Fibroblast of lung (primary cell): ENCODE results near the gene BPIFB3. TPM values are rescaled to one million over a fixed set of nuclear protein-coding genes. Genes with fewer than 3 reads are reported as not detected.

ENCODE experiments used
- DNase-seq, 2 donors: peaks; one replicate each; pipeline versions ENCODE4 v3.0.0 to v3.0.0-alpha.2; 2010; ENCODE audit warnings: low read depth in 2 of 2
- H2AFZ ChIP-seq: 2 replicates; pipeline ENCODE4 v1.5.1; 2012; ENCODE audit warnings: low read length, control low read depth, inconsistent platforms
- H3K27ac ChIP-seq: 2 replicates; pipeline ENCODE4 v1.5.1; 2011; ENCODE audit warnings: low read length, control low read depth; ENCODE audit not compliant: insufficient read depth
- H3K27me3 ChIP-seq: 2 replicates; pipeline ENCODE4 v1.5.1; 2011; ENCODE audit warnings: mild to moderate bottlenecking, low read length; ENCODE audit not compliant: control insufficient read depth, insufficient read depth
- H3K36me3 ChIP-seq: 2 replicates; pipeline ENCODE4 v1.5.1; 2011; ENCODE audit warnings: low read length; ENCODE audit not compliant: control insufficient read depth, insufficient read depth
- H3K4me1 ChIP-seq: 2 replicates; pipeline ENCODE4 v1.5.1; 2011; ENCODE audit warnings: low read length; ENCODE audit not compliant: control insufficient read depth, insufficient read depth; ENCODE audit errors: extremely low read depth
- H3K4me2 ChIP-seq: 2 replicates; pipeline ENCODE4 v1.5.1; 2011; ENCODE audit warnings: low read length, control low read depth; ENCODE audit not compliant: insufficient read depth; ENCODE audit errors: extremely low read depth
- H3K4me3 ChIP-seq, 4 experiments: fragments of 200-600 bp in 1 of 4; sonication (generic) in 1 of 4; replicated peaks in 1 of 4; 2 replicates each; pipeline ENCODE4 v1.5.1; 2011 to 2016; ENCODE audit warnings: low read length in 4 of 4, low read depth in 3 of 4, mild to moderate bottlenecking in 3 of 4, control low read depth in 2 of 4, inconsistent platforms in 1 of 4, mixed read lengths in 1 of 4; ENCODE audit not compliant: insufficient read depth in 1 of 4; ENCODE audit errors: control extremely low read depth in 1 of 4
- H3K79me2 ChIP-seq: 2 replicates; pipeline ENCODE4 v1.5.1; 2012; ENCODE audit warnings: mild to moderate bottlenecking, low read length, inconsistent platforms; ENCODE audit not compliant: control insufficient read depth, insufficient read depth
- H3K9ac ChIP-seq: 2 replicates; pipeline ENCODE4 v1.5.1; 2011; ENCODE audit warnings: mild to moderate bottlenecking, low read length, control low read depth; ENCODE audit not compliant: insufficient read depth
- H3K9me3 ChIP-seq: 2 replicates; pipeline ENCODE4 v1.5.1; 2012; ENCODE audit warnings: low read depth, low read length; ENCODE audit not compliant: control insufficient read depth, insufficient read depth
- H4K20me1 ChIP-seq: 2 replicates; pipeline ENCODE4 v1.5.1; 2011; ENCODE audit warnings: low read length; ENCODE audit not compliant: control insufficient read depth, insufficient read depth; ENCODE audit errors: extremely low read depth
- CTCF ChIP-seq, 2 donors: IDR thresholded peaks in 1 of 2; conservative IDR thresholded peaks in 1 of 2; 1 replicate in 1 of 2; 2 replicates in 1 of 2; pipeline ENCODE4 v1.5.1; 2011 to 2012; ENCODE audit warnings: low read length in 2 of 2, control low read depth in 1 of 2, inconsistent platforms in 1 of 2, low read depth in 1 of 2, mild to moderate bottlenecking in 1 of 2
- EZH2 ChIP-seq: IDR thresholded peaks from 2 replicates; pipeline ENCODE4 v1.5.1; 2012; ENCODE audit warnings: low read length, control low read depth, mild to moderate bottlenecking; ENCODE audit errors: missing control alignments
- polyA plus RNA-seq, 2 donors: library from polyadenylated mRNA; depleted of rRNA in 1 of 2; stranded (reverse) in 1 of 2; unstranded in 1 of 2; fragments of >200 nt; gene quantifications; 2 replicates each; pipeline ENCODE4 v1.2.1, GENCODE V29; 2011 to 2012; ENCODE audit warnings: missing spikeins in 1 of 2
- total RNA-seq: library from RNA; depleted of rRNA; stranded (reverse); fragments of >200 nt; gene quantifications from 2 replicates; pipeline ENCODE4 v1.2.1, GENCODE V29; 2014

The BPIFB3 gene
- total and polyA plus RNA-seq, 2 donors (not counting 1 experiment from before 2014, with no cell fraction given): not detected

- Histone ChIP-seq H4K20me1 (no peaks in the 10 kb centered on the region), H3K4me2 (no peak overlapping the region), H3K79me2 (no peaks in the 10 kb centered on the region), H2AFZ (no peak overlapping the region), H3K36me3 (no peaks in the 10 kb centered on the region), H3K4me1 (no peaks in the 10 kb centered on the region), H3K9me3 (no peaks in the 10 kb centered on the region), H3K27ac (no peak overlapping the region), H3K4me3 (no peak overlapping the region), H3K9ac (no peak overlapping the region), H3K27me3 (no peaks in the 10 kb centered on the region)
- TF ChIP-seq EZH2 (no peak), CTCF (conservative IDR thresholded peaks at IDR 0.05 in 1 of 2, IDR thresholded peaks at IDR 0.05 in 1 of 2; ENCODE audit: low read depth in 1 of 2, low read length in 2 of 2) (no peak)
- DNase-seq: no peak
These were observed 18.7 kb upstream of the BPIFB3 start for GRCh38 chr20:33034901-33035492.

- Histone ChIP-seq H3K27me3 (no peaks in the 10 kb centered on the region), H3K9me3 (no peaks in the 10 kb centered on the region), H4K20me1 (no peaks in the 10 kb centered on the region), H3K27ac (no peak overlapping the region), H3K4me1 (no peaks in the 10 kb centered on the region), H3K36me3 (no peaks in the 10 kb centered on the region), H3K4me3 (no peak overlapping the region), H3K9ac (no peak overlapping the region), H3K79me2 (no peaks in the 10 kb centered on the region), H2AFZ (no peak overlapping the region), H3K4me2 (no peak overlapping the region)
- DNase-seq: no peak
- no peak for TF ChIP-seq CTCF (conservative IDR thresholded peaks at IDR 0.05 in 1 of 2, IDR thresholded peaks at IDR 0.05 in 1 of 2; ENCODE audit: low read depth in 1 of 2, low read length in 2 of 2)
- TF ChIP-seq EZH2: no peak
These were observed 16.2 kb upstream of the BPIFB3 start for GRCh38 chr20:33037456-33037855.

GRCh38 chr20:33038243-33038642 is 15.5 kb upstream of the BPIFB3 start:
- no peaks in the 10 kb centered on the region for H3K79me2 ChIP-seq
- H3K9ac ChIP-seq: no peak overlapping the region
- no peaks in the 10 kb centered on the region for H3K27me3 ChIP-seq
- H3K4me1 ChIP-seq: no peaks in the 10 kb centered on the region
- no peak overlapping the region for H3K4me2 ChIP-seq
- no peak for DNase-seq
- no peak overlapping the region for H2AFZ ChIP-seq
- no peak overlapping the region for H3K27ac ChIP-seq
- no peak for TF ChIP-seq EZH2
- H3K4me3 ChIP-seq: no peak overlapping the region
- H3K9me3 ChIP-seq: no peaks in the 10 kb centered on the region
- no peaks in the 10 kb centered on the region for H3K36me3 ChIP-seq
- no peaks in the 10 kb centered on the region for H4K20me1 ChIP-seq
